IMR-90 (cell line): Measurements from ENCODE around the gene TNFRSF18. TPM values are rescaled to one million over a fixed set of nuclear protein-coding genes. Genes with fewer than 3 reads are reported as not detected.

Experiments used
- ATAC-seq: fragments of 200-7000 bp; cut with Tn5 transposase; 2 replicates; pipeline ENCODE4 v1.9.1; 2020; ENCODE audit warnings: low read depth, mild to moderate bottlenecking, moderate library complexity
- BruUV-seq: library from RNA; stranded (reverse); fragments of 400-500 nt; replicated peaks from 2 replicates; lab custom pipeline; 2021; lab: Mats Ljungman, UMichigan
- CTCF ChIA-PET: fragments of 300-600 bp; formaldehyde crosslinking; extraction: SDS; loops from one replicate; lab custom pipeline; 2021; ENCODE audit warnings: antibody characterized with exemption; lab: Yijun Ruan, JAX
- POLR2A ChIA-PET: fragments of 300-600 bp; sonication (Branson Sonifier 250); formaldehyde crosslinking; loops from one replicate; lab custom pipeline; 2022; ENCODE audit warnings: antibody characterized with exemption; ENCODE audit not compliant: unreplicated experiment; lab: Charles Lee
- DNase-seq: peaks from one replicate; pipeline ENCODE4 v3.0.0; 2013
- H2AFZ ChIP-seq: replicated peaks from 2 replicates; pipeline ENCODE3; 2013; ENCODE audit warnings: low read length, mild to moderate bottlenecking; ENCODE audit not compliant: poor library complexity
- H2AK5ac ChIP-seq: 2 replicates; pipeline ENCODE4 v1.6.1; 2013; ENCODE audit warnings: low read depth, low read length, inconsistent platforms
- H2AK9ac ChIP-seq: replicated peaks from 2 replicates; pipeline ENCODE3; 2013; ENCODE audit warnings: mild to moderate bottlenecking, low read depth, low read length, moderate library complexity; ENCODE audit not compliant: poor library complexity
- H2BK120ac ChIP-seq: 2 replicates; pipeline ENCODE4 v1.6.1; 2013; ENCODE audit warnings: low read depth, low read length, inconsistent platforms
- H2BK15ac ChIP-seq: 3 replicates; pipeline ENCODE4 v1.6.1; 2013; ENCODE audit warnings: low read depth, low read length, inconsistent platforms
- H2BK20ac ChIP-seq: 2 replicates; pipeline ENCODE4 v1.6.1; 2013; ENCODE audit warnings: low read depth, mild to moderate bottlenecking, inconsistent platforms, low read length, moderate library complexity
- H2BK5ac ChIP-seq: 2 replicates; pipeline ENCODE4 v1.6.1; 2013; ENCODE audit warnings: mild to moderate bottlenecking, low read depth, low read length, inconsistent platforms; ENCODE audit not compliant: poor library complexity, severe bottlenecking
- H3K14ac ChIP-seq: replicated peaks from 2 replicates; pipeline ENCODE4 v1.6.1; 2013; ENCODE audit warnings: low read depth, low read length, inconsistent platforms
- H3K18ac ChIP-seq: 2 replicates; pipeline ENCODE4 v1.6.1; 2013; ENCODE audit warnings: low read depth, low read length, control low read depth
- H3K23ac ChIP-seq: 2 replicates; pipeline ENCODE4 v1.6.1; 2013; ENCODE audit warnings: low read depth, low read length, inconsistent platforms
- H3K27ac ChIP-seq: 2 replicates; pipeline ENCODE4 v1.5.1; 2013; ENCODE audit warnings: mild to moderate bottlenecking, control low read depth, low read length; ENCODE audit not compliant: insufficient read depth
- H3K27me3 ChIP-seq: 2 replicates; pipeline ENCODE4 v1.6.1; 2013; ENCODE audit warnings: low read length; ENCODE audit not compliant: control insufficient read depth, insufficient read depth
- H3K36me3 ChIP-seq: 2 replicates; pipeline ENCODE4 v1.6.1; 2013; ENCODE audit warnings: low read length, mixed read lengths; ENCODE audit not compliant: control insufficient read depth, insufficient read depth
- H3K4ac ChIP-seq: 2 replicates; pipeline ENCODE4 v1.6.1; 2013; ENCODE audit warnings: low read depth, low read length, inconsistent platforms
- H3K4me1 ChIP-seq: 2 replicates; pipeline ENCODE4 v1.6.1; 2013; ENCODE audit warnings: low read length, mixed read lengths; ENCODE audit not compliant: control insufficient read depth, insufficient read depth
- H3K4me2 ChIP-seq: 2 replicates; pipeline ENCODE4 v1.6.1; 2013; ENCODE audit warnings: low read depth, mild to moderate bottlenecking, control low read depth, low read length, moderate library complexity
- H3K4me3 ChIP-seq: 2 replicates; pipeline ENCODE4 v1.5.1; 2013; ENCODE audit warnings: low read depth, mild to moderate bottlenecking, control low read depth, low read length, moderate library complexity; ENCODE audit not compliant: insufficient read depth
- H3K56ac ChIP-seq: 2 replicates; pipeline ENCODE4 v1.6.1; 2013; ENCODE audit warnings: low read length, inconsistent platforms; ENCODE audit not compliant: insufficient read depth; ENCODE audit errors: extremely low read depth
- H3K79me1 ChIP-seq, 2 experiments: 2 replicates each; pipeline ENCODE4 v1.6.1; 2013; ENCODE audit warnings: low read length in 2 of 2, inconsistent platforms in 1 of 2, low read depth in 1 of 2
- H3K9ac ChIP-seq: 2 replicates; pipeline ENCODE4 v1.6.1; 2013; ENCODE audit warnings: low read depth, low read length, control low read depth
- H3K9me1 ChIP-seq: 2 replicates; pipeline ENCODE4 v1.6.1; 2013; ENCODE audit warnings: low read length, inconsistent platforms; ENCODE audit not compliant: insufficient read depth
- H3K9me3 ChIP-seq: 2 replicates; pipeline ENCODE4 v1.6.1; 2013; ENCODE audit warnings: low read length; ENCODE audit not compliant: control insufficient read depth, insufficient read depth
- H4K20me1 ChIP-seq: 2 replicates; pipeline ENCODE4 v1.6.1; 2013; ENCODE audit warnings: low read length, inconsistent platforms; ENCODE audit not compliant: insufficient read depth
- H4K5ac ChIP-seq: 2 replicates; pipeline ENCODE4 v1.6.1; 2013; ENCODE audit warnings: mild to moderate bottlenecking, low read depth, low read length, control low read depth
- H4K8ac ChIP-seq, 2 experiments: 2 replicates each; pipeline ENCODE4 v1.6.1; 2013; ENCODE audit warnings: low read depth in 2 of 2, low read length in 2 of 2, control low read depth in 1 of 2, inconsistent platforms in 1 of 2
- H4K91ac ChIP-seq: 2 replicates; pipeline ENCODE4 v1.6.1; 2013; ENCODE audit warnings: low read depth, low read length, inconsistent platforms; ENCODE audit not compliant: insufficient read depth
- BHLHE40 ChIP-seq: fragments of 150-350 bp; IDR thresholded peaks from 2 replicates; pipeline ENCODE4 v1.6.1; 2016; ENCODE audit warnings: mild to moderate bottlenecking, low read depth, low read length
- CEBPB ChIP-seq: IDR thresholded peaks from 2 replicates; pipeline ENCODE4 v1.6.1; 2012; ENCODE audit warnings: low read depth, low read length, improper control_type of control experiment
- CHD1 ChIP-seq: IDR thresholded peaks from 2 replicates; pipeline ENCODE4 v1.6.1; 2012; ENCODE audit warnings: low read depth, low read length, improper control_type of control experiment
- FOS ChIP-seq: fragments of 150-350 bp; IDR thresholded peaks from 2 replicates; pipeline ENCODE4 v1.6.1; 2016; ENCODE audit warnings: low read depth, low read length
- MAFK ChIP-seq: IDR thresholded peaks from 2 replicates; pipeline ENCODE4 v1.6.1; 2012; ENCODE audit warnings: low read depth, low read length, improper control_type of control experiment
- MAZ ChIP-seq: IDR thresholded peaks from 2 replicates; pipeline ENCODE4 v1.6.1; 2012; ENCODE audit warnings: low read depth, mild to moderate bottlenecking, low read length, improper control_type of control experiment, moderate library complexity, borderline replicate concordance
- MXI1 ChIP-seq: IDR thresholded peaks from 2 replicates; pipeline ENCODE4 v1.6.1; 2012; ENCODE audit warnings: low read depth, mild to moderate bottlenecking, low read length, moderate library complexity, borderline replicate concordance
- NFE2L2 ChIP-seq: fragments of 150-350 bp; IDR thresholded peaks from 2 replicates; pipeline ENCODE4 v1.6.1; 2016; ENCODE audit warnings: low read depth, mild to moderate bottlenecking, low read length
- POLR2A ChIP-seq: IDR thresholded peaks from 2 replicates; pipeline ENCODE4 v1.6.1; 2012; ENCODE audit warnings: mild to moderate bottlenecking, low read depth, low read length
- RAD21 ChIP-seq: IDR thresholded peaks from 2 replicates; pipeline ENCODE4 v1.6.1; 2012; ENCODE audit warnings: low read length, improper control_type of control experiment
- RCOR1 ChIP-seq: IDR thresholded peaks from 2 replicates; pipeline ENCODE4 v1.6.1; 2012; ENCODE audit warnings: mild to moderate bottlenecking, low read length, improper control_type of control experiment; ENCODE audit not compliant: insufficient replicate concordance
- RFX5 ChIP-seq: IDR thresholded peaks from 2 replicates; pipeline ENCODE4 v1.8.0; 2012; ENCODE audit warnings: low read depth, mild to moderate bottlenecking, low read length, moderate library complexity
- SMC3 ChIP-seq: fragments of 150-350 bp; IDR thresholded peaks from 2 replicates; pipeline ENCODE4 v1.6.1; 2016; ENCODE audit warnings: low read depth, mild to moderate bottlenecking, antibody characterized with exemption, low read length, moderate library complexity
- WGBS, 2 experiments: methylation state at CpG; one replicate each; pipeline versions ENCODE4 v1.1.5 to v1.1.7; 2013; ENCODE audit warnings: missing lambda C conversion rate in 2 of 2; ENCODE audit not compliant: insufficient read length in 1 of 2; ENCODE audit errors: extremely low coverage in 2 of 2; 5-methylcytosine and 5-hydroxymethylcytosine counted together
- dilution Hi-C: fragments of 300-500 bp; cut with HindIII; formaldehyde crosslinking; loops from one replicate; pipeline ENCODE4 v1.14.3; 2018; ENCODE audit warnings: low sequenced_read_pairs; ENCODE audit not compliant: unreplicated experiment
- in situ Hi-C: fragments of 300-500 bp; cut with MboI; formaldehyde crosslinking; loops from 3 replicates; pipeline ENCODE4 v1.14.3; 2019; ENCODE audit warnings: low sequenced_read_pairs, inconsistent platforms, mixed read lengths
- intact Hi-C: fragments of 100-400 bp; cut with micrococcal nuclease; formaldehyde crosslinking; loops from 2 replicates; pipeline ENCODE4 v1.10.0; 2022
- polyA plus RNA-seq, 3 experiments: library from polyadenylated mRNA; depleted of rRNA; stranded (reverse); fragments of >200 nt; gene quantifications; 2 replicates each; pipeline ENCODE4 v1.2.3, GENCODE V29; 2012; ENCODE audit warnings: low replicate concordance in 1 of 3
- total RNA-seq: library from RNA; depleted of rRNA; stranded (reverse); fragments of >200 nt; gene quantifications from 2 replicates; pipeline ENCODE4 v1.2.3, GENCODE V29; 2012
- TF ChIP-seq, protein P1 (sequence below): fragments of 150-350 bp; IDR thresholded peaks from 2 replicates; pipeline ENCODE4 v1.6.1; 2017; ENCODE audit warnings: mild to moderate bottlenecking, antibody characterized with exemption, low read length, low read depth
- TF ChIP-seq, protein P2 (sequence below): conservative IDR thresholded peaks from 2 replicates; pipeline ENCODE4 v1.5.1; 2012; ENCODE audit warnings: mild to moderate bottlenecking, low read depth, low read length, improper control_type of control experiment
- TF ChIP-seq, protein P3 (sequence below): fragments of 150-350 bp; IDR thresholded peaks from 2 replicates; pipeline ENCODE4 v1.6.1; 2016; ENCODE audit warnings: low read depth, mild to moderate bottlenecking, low read length, moderate library complexity, borderline replicate concordance

The TNFRSF18 gene
- total and polyA plus RNA-seq, 2 of the 4 experiments (the other 2 are of a cell fraction): 0.18 to 1.0 TPM

DNA sequence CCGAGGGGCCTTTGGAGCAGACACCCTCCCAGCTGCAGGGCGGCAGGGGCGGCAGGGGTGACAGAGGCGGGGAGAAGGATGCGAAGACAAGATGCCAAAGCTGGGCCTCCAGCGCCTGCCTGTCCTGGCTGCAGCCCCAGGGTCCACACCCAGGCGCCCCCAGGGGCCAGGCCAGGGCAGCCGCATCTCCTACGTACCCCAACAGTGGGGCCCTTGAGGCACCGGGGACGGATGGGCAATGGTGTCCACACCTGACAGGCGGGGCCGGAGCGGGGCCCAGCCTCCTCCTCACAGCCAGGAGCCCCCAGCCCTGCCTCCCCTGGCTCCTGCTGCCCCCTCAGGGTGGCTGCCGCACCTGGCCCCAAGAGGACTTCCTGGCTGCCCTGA lies 32.8 kb upstream of the TNFRSF18 start:
- no peaks in the 10 kb centered on the region for H4K20me1 ChIP-seq
- TF ChIP-seq MAFK (no peak), RCOR1 (no peak), BHLHE40 (no peak), RFX5 (no peak), MAZ (no peak), CHD1 (no peak), SMC3 (no peak), RAD21 (no peak), POLR2A (no peak), CEBPB (no peak), FOS (no peak), MXI1 (no peak), NFE2L2 (no peak)
- TF ChIP-seq, protein P1, sequence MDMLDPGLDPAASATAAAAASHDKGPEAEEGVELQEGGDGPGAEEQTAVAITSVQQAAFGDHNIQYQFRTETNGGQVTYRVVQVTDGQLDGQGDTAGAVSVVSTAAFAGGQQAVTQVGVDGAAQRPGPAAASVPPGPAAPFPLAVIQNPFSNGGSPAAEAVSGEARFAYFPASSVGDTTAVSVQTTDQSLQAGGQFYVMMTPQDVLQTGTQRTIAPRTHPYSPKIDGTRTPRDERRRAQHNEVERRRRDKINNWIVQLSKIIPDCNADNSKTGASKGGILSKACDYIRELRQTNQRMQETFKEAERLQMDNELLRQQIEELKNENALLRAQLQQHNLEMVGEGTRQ: no peak
- TF ChIP-seq, protein P2, sequence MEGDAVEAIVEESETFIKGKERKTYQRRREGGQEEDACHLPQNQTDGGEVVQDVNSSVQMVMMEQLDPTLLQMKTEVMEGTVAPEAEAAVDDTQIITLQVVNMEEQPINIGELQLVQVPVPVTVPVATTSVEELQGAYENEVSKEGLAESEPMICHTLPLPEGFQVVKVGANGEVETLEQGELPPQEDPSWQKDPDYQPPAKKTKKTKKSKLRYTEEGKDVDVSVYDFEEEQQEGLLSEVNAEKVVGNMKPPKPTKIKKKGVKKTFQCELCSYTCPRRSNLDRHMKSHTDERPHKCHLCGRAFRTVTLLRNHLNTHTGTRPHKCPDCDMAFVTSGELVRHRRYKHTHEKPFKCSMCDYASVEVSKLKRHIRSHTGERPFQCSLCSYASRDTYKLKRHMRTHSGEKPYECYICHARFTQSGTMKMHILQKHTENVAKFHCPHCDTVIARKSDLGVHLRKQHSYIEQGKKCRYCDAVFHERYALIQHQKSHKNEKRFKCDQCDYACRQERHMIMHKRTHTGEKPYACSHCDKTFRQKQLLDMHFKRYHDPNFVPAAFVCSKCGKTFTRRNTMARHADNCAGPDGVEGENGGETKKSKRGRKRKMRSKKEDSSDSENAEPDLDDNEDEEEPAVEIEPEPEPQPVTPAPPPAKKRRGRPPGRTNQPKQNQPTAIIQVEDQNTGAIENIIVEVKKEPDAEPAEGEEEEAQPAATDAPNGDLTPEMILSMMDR: no peak
- TF ChIP-seq, protein P3, sequence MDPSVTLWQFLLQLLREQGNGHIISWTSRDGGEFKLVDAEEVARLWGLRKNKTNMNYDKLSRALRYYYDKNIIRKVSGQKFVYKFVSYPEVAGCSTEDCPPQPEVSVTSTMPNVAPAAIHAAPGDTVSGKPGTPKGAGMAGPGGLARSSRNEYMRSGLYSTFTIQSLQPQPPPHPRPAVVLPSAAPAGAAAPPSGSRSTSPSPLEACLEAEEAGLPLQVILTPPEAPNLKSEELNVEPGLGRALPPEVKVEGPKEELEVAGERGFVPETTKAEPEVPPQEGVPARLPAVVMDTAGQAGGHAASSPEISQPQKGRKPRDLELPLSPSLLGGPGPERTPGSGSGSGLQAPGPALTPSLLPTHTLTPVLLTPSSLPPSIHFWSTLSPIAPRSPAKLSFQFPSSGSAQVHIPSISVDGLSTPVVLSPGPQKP: no peak
- peaks cover 0 to 18% of the 10 kb centered on the region in 2 experiments; a peak in 2 of 4 replicates for H3K79me1 ChIP-seq
- no peak for DNase-seq
- dilution Hi-C loops: no loop called here
- BruUV-seq: no TSS peak
- H3K4me3 ChIP-seq: no peak overlapping the region
- H2AK5ac ChIP-seq: 0 out of 2 replicates have a peak overlapping the region, but pooled peaks have one; percentile 9
- in situ Hi-C loops: no loop called here
- no peak overlapping the region for H2BK120ac ChIP-seq
- no peak overlapping the region for H2BK15ac ChIP-seq
- no peak overlapping the region for H2AK9ac ChIP-seq
- H3K9me1 ChIP-seq: no peaks in the 10 kb centered on the region
- H4K91ac ChIP-seq: no peak overlapping the region
- H3K9ac ChIP-seq: no peak overlapping the region
- no peak overlapping the region for H2BK5ac ChIP-seq
- no peak overlapping the region for H2BK20ac ChIP-seq
- 86% methylated on average over 11 of the region's 15 CpGs; no CpG with 5 or more reads in 1 of the 2 experiments for WGBS, 2 experiments
- no peaks in the 10 kb centered on the region for H3K9me3 ChIP-seq
- intact Hi-C loops: no loop called here
- no peaks in the 10 kb centered on the region for H3K27me3 ChIP-seq
- H3K27ac ChIP-seq: no peak overlapping the region
- ChIA-PET CTCF (no interaction called here), POLR2A (no interaction called here)
- no peak overlapping the region for H4K8ac ChIP-seq
- H3K36me3 ChIP-seq: peaks cover 2% of the 10 kb centered on the region; the same call in 1 of the 2 replicates
- no peak overlapping the region for H3K4me2 ChIP-seq
- no peak overlapping the region for H3K14ac ChIP-seq
- H3K23ac ChIP-seq: no peak overlapping the region
- no peak overlapping the region for H3K18ac ChIP-seq
- H3K56ac ChIP-seq: no peak overlapping the region
- H3K4ac ChIP-seq: no peak overlapping the region
- no peak overlapping the region for H4K5ac ChIP-seq
- no peak overlapping the region for H2AFZ ChIP-seq
- ATAC-seq: no peak
- H3K4me1 ChIP-seq: peaks cover 14% of the 10 kb centered on the region
